Mesenchymal stem cell (in vitro differentiated cells and primary cell): ENCODE measurements around the gene C9orf85.
"Not testable (repeated sequence)": the region's sequence is repeated elsewhere in the genome, so short reads cannot be mapped to it uniquely, and the experiment has no call there.

ENCODE experiments used
- DNase-seq: peaks from one replicate; pipeline ENCODE4 v3.0.0-alpha.2; 2013
- H2AFZ ChIP-seq: one replicate; pipeline ENCODE4 v1.6.1; 2013; ENCODE audit warnings: low read depth, mild to moderate bottlenecking, control low read depth, inconsistent platforms, low read length, moderate library complexity
- H2AK5ac ChIP-seq: 2 replicates; pipeline ENCODE4 v1.6.1; 2013; ENCODE audit warnings: low read length, moderate library complexity, mild to moderate bottlenecking, inconsistent platforms; ENCODE audit not compliant: severe bottlenecking
- H2BK120ac ChIP-seq: one replicate; pipeline ENCODE4 v1.6.1; 2013; ENCODE audit warnings: low read depth, mild to moderate bottlenecking, inconsistent platforms, low read length, moderate library complexity
- H2BK12ac ChIP-seq, 2 experiments: one replicate each; pipeline ENCODE4 v1.6.1; 2013; ENCODE audit warnings: inconsistent platforms in 2 of 2, low read length in 2 of 2, mild to moderate bottlenecking in 2 of 2, moderate library complexity in 2 of 2, control low read depth in 1 of 2
- H2BK15ac ChIP-seq: one replicate; pipeline ENCODE4 v1.6.1; 2013; ENCODE audit warnings: mild to moderate bottlenecking, low read depth, inconsistent platforms; ENCODE audit not compliant: poor library complexity, severe bottlenecking
- H2BK5ac ChIP-seq: 2 replicates; pipeline ENCODE4 v1.6.1; 2013; ENCODE audit warnings: low read depth, mild to moderate bottlenecking, low read length, control low read depth, inconsistent platforms; ENCODE audit not compliant: poor library complexity, severe bottlenecking
- H3K14ac ChIP-seq, 2 experiments: one replicate each; pipeline ENCODE4 v1.6.1; 2013; ENCODE audit warnings: inconsistent platforms in 2 of 2, low read length in 2 of 2, control low read depth in 1 of 2, mild to moderate bottlenecking in 1 of 2, moderate library complexity in 1 of 2
- H3K18ac ChIP-seq, 2 experiments: one replicate each; pipeline ENCODE4 v1.6.1; 2013; ENCODE audit warnings: inconsistent platforms in 2 of 2, low read length in 2 of 2, control low read depth in 1 of 2, low read depth in 1 of 2, mild to moderate bottlenecking in 1 of 2
- H3K23ac ChIP-seq, 2 experiments: one replicate each; pipeline ENCODE4 v1.6.1; 2013; ENCODE audit warnings: inconsistent platforms in 2 of 2, low read length in 2 of 2, mild to moderate bottlenecking in 2 of 2, moderate library complexity in 2 of 2, control low read depth in 1 of 2
- H3K27ac ChIP-seq: 2 replicates; pipeline ENCODE4 v1.5.1; 2013; ENCODE audit warnings: mild to moderate bottlenecking, moderate library complexity, low read length, control low read depth, inconsistent platforms; ENCODE audit not compliant: poor library complexity, severe bottlenecking
- H3K27me3 ChIP-seq, 2 experiments: 2 replicates each; pipeline versions ENCODE4 v1.6.1 to v1.7.0; 2013; ENCODE audit warnings: low read length in 2 of 2, mild to moderate bottlenecking in 2 of 2, moderate library complexity in 2 of 2, control low read depth in 1 of 2, inconsistent platforms in 1 of 2; ENCODE audit not compliant: control insufficient read depth in 1 of 2, insufficient read depth in 1 of 2
- H3K36me3 ChIP-seq, 2 experiments: 2 replicates each; pipeline versions ENCODE4 v1.6.1 to v1.7.0; 2013; ENCODE audit warnings: low read length in 2 of 2, control low read depth in 1 of 2, inconsistent platforms in 1 of 2, low read depth in 1 of 2, mild to moderate bottlenecking in 1 of 2; ENCODE audit not compliant: insufficient read depth in 2 of 2, control insufficient read depth in 1 of 2
- H3K4ac ChIP-seq, 2 experiments: one replicate each; pipeline ENCODE4 v1.6.1; 2013; ENCODE audit warnings: inconsistent platforms in 2 of 2, low read length in 2 of 2, mild to moderate bottlenecking in 2 of 2, moderate library complexity in 2 of 2, control low read depth in 1 of 2, low read depth in 1 of 2
- H3K4me1 ChIP-seq: 2 replicates; pipeline ENCODE4 v1.6.1; 2013; ENCODE audit warnings: low read depth, low read length, control low read depth; ENCODE audit not compliant: control insufficient read depth, insufficient read depth
- H3K4me2 ChIP-seq: 2 replicates; pipeline ENCODE4 v1.6.1; 2013; ENCODE audit warnings: low read length, mild to moderate bottlenecking, inconsistent platforms; ENCODE audit not compliant: poor library complexity, severe bottlenecking
- H3K4me3 ChIP-seq, 2 experiments: 2 replicates each; pipeline versions ENCODE4 v1.5.1 to v1.7.0; 2013; ENCODE audit warnings: low read length in 2 of 2, mild to moderate bottlenecking in 2 of 2, control low read depth in 1 of 2, low read depth in 1 of 2; ENCODE audit not compliant: insufficient read depth in 1 of 2
- H3K79me1 ChIP-seq: replicated peaks from 2 replicates; pipeline ENCODE4 v1.6.1; 2013; ENCODE audit warnings: mild to moderate bottlenecking, control low read depth, low read length, inconsistent platforms; ENCODE audit not compliant: poor library complexity, severe bottlenecking
- H3K9ac ChIP-seq: 2 replicates; pipeline ENCODE4 v1.7.0; 2013; ENCODE audit warnings: mild to moderate bottlenecking, low read length, moderate library complexity
- H3K9me3 ChIP-seq: 2 replicates; pipeline ENCODE4 v1.7.0; 2013; ENCODE audit warnings: mild to moderate bottlenecking, low read length; ENCODE audit not compliant: control insufficient read depth
- H4K8ac ChIP-seq: one replicate; pipeline ENCODE4 v1.6.1; 2013; ENCODE audit warnings: inconsistent platforms, mild to moderate bottlenecking, low read length, moderate library complexity
- H4K91ac ChIP-seq: one replicate; pipeline ENCODE4 v1.6.1; 2013; ENCODE audit warnings: mild to moderate bottlenecking, low read length, inconsistent platforms
- WGBS: methylation state at CpG from one replicate; pipeline ENCODE4 v1.1.7; 2013; ENCODE audit warnings: mixed read lengths; 5-methylcytosine and 5-hydroxymethylcytosine counted together

The C9orf85 gene

GRCh38 chr9:72005451-72005850, 94.0 kb downstream of the C9orf85 start:
- Histone ChIP-seq H3K4me3 (no peak overlapping the region), H3K36me3 (no peaks in the 10 kb centered on the region), H3K18ac (no peak overlapping the region), H3K27ac (no peak overlapping the region), H2BK12ac (no peak overlapping the region), H3K27me3 (no peaks in the 10 kb centered on the region), H4K91ac (no peak overlapping the region), H4K8ac (no peak overlapping the region), H3K79me1 (no peaks in the 10 kb centered on the region), H3K9ac (no peak overlapping the region), H3K9me3 (peaks cover 9% of the 10 kb centered on the region), H3K14ac (no peak overlapping the region), H3K4me1 (no peaks in the 10 kb centered on the region), H2BK5ac (no peak overlapping the region), H2BK120ac (no peak overlapping the region), H2AFZ (no peak overlapping the region), H2AK5ac (no peak overlapping the region), H3K23ac (no peak overlapping the region), H2BK15ac (no peak overlapping the region), H3K4ac (no peak overlapping the region), H3K4me2 (no peak overlapping the region)
- no peak for DNase-seq

- WGBS, result 72% methylated on average over 4 of the region's 5 CpGs
- Histone ChIP-seq H3K4me2 (no peak overlapping the region), H3K14ac (no peak overlapping the region), H3K9ac (no peak overlapping the region), H3K79me1 (no peaks in the 10 kb centered on the region), H3K4me3 (no peak overlapping the region), H3K9me3 (peaks cover 1% of the 10 kb centered on the region), H2BK5ac (no peak overlapping the region), H3K36me3 (no peaks in the 10 kb centered on the region), H3K27me3 (no peaks in the 10 kb centered on the region), H3K27ac (no peak overlapping the region), H3K4ac (no peak overlapping the region), H3K23ac (no peak overlapping the region), H2AFZ (no peak overlapping the region), H2BK15ac (no peak overlapping the region), H3K18ac (no peak overlapping the region), H2BK120ac (no peak overlapping the region), H2AK5ac (no peak overlapping the region), H2BK12ac (no peak overlapping the region), H3K4me1 (no peaks in the 10 kb centered on the region), H4K91ac (no peak overlapping the region), H4K8ac (no peak overlapping the region)
- no peak for DNase-seq
Observed at GRCh38 chr9:72006501-72006900, 95.1 kb downstream of the C9orf85 start.

- not testable (repeated sequence) for H3K4me1 ChIP-seq
Observed at GRCh38 chr9:72007726-72008125, 96.3 kb downstream of the C9orf85 start.

GRCh38 chr9:72012646-72013045, 101.2 kb downstream of the C9orf85 start:
- Histone ChIP-seq H3K9me3 (no peaks in the 10 kb centered on the region), H3K18ac (no peak overlapping the region), H4K8ac (no peak overlapping the region), H2BK15ac (no peak overlapping the region), H2AFZ (no peak overlapping the region), H2AK5ac (no peak overlapping the region), H4K91ac (no peak overlapping the region), H3K4me2 (no peak overlapping the region), H2BK5ac (no peak overlapping the region), H3K4me1 (no peaks in the 10 kb centered on the region), H3K79me1 (no peaks in the 10 kb centered on the region), H2BK12ac (no peak overlapping the region), H3K4ac (no peak overlapping the region), H3K9ac (no peak overlapping the region), H3K14ac (no peak overlapping the region), H3K27ac (no peak overlapping the region), H3K36me3 (no peaks in the 10 kb centered on the region), H3K23ac (no peak overlapping the region), H2BK120ac (no peak overlapping the region), H3K4me3 (no peak overlapping the region), H3K27me3 (no peaks in the 10 kb centered on the region)
- 87% methylated on average over 4 of the region's 4 CpGs for WGBS
- DNase-seq, result no peak

More at GRCh38 chr9:72007726-72008125, 96.3 kb downstream of the C9orf85 start:
- not testable (repeated sequence) for H3K27me3 ChIP-seq, H2BK120ac ChIP-seq, H2BK15ac ChIP-seq, H3K18ac ChIP-seq, H3K79me1 ChIP-seq, H3K36me3 ChIP-seq, H3K27ac ChIP-seq, H3K9me3 ChIP-seq, H3K4ac ChIP-seq, H2AK5ac ChIP-seq, H3K23ac ChIP-seq, H4K8ac ChIP-seq, H2AFZ ChIP-seq, DNase-seq, H4K91ac ChIP-seq, H3K4me2 ChIP-seq, H3K9ac ChIP-seq, H3K4me3 ChIP-seq, H2BK5ac ChIP-seq, H2BK12ac ChIP-seq, H3K14ac ChIP-seq
- WGBS, result 84% methylated on average over 13 of the region's 20 CpGs
